ENCODE results near the gene ATP6V0E2.

Gene ATP6V0E2

GRCh38 chr7:149851449-149851848, 22.3 kb upstream of the ATP6V0E2 start:
- Histone ChIP-seq H3K4me3 (replicated peaks; ENCODE audit: insufficient read depth, low read length) (no peak overlapping the region), H3K27me3 (ENCODE audit: insufficient read depth, poor library complexity, severe bottlenecking) (no peaks in the 10 kb centered on the region), H3K27ac (replicated peaks) (no peak overlapping the region)
- no peak for TF ChIP-seq POLR2AphosphoS5 (IDR thresholded peaks at IDR 0.05; ENCODE audit: low read depth)
- no peak for DNase-seq (ENCODE audit: low read depth in 1 of 2, low spot score in 1 of 2)

- DNase-seq (ENCODE audit: low read depth in 1 of 2, low spot score in 1 of 2): no peak
- no peak overlapping the region for H3K4me3 ChIP-seq (replicated peaks; ENCODE audit: insufficient read depth, low read length)
- H3K27ac ChIP-seq (replicated peaks): no peak overlapping the region
- TF ChIP-seq GABPA (IDR thresholded peaks at IDR 0.05; ENCODE audit: low read depth) (no peak), POLR2AphosphoS5 (IDR thresholded peaks at IDR 0.05; ENCODE audit: low read depth) (no peak), SPI1 (IDR thresholded peaks at IDR 0.05; ENCODE audit: borderline replicate concordance, low read depth) (no peak)
- TF ChIP-seq, protein P1, sequence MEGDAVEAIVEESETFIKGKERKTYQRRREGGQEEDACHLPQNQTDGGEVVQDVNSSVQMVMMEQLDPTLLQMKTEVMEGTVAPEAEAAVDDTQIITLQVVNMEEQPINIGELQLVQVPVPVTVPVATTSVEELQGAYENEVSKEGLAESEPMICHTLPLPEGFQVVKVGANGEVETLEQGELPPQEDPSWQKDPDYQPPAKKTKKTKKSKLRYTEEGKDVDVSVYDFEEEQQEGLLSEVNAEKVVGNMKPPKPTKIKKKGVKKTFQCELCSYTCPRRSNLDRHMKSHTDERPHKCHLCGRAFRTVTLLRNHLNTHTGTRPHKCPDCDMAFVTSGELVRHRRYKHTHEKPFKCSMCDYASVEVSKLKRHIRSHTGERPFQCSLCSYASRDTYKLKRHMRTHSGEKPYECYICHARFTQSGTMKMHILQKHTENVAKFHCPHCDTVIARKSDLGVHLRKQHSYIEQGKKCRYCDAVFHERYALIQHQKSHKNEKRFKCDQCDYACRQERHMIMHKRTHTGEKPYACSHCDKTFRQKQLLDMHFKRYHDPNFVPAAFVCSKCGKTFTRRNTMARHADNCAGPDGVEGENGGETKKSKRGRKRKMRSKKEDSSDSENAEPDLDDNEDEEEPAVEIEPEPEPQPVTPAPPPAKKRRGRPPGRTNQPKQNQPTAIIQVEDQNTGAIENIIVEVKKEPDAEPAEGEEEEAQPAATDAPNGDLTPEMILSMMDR (IDR thresholded peaks at IDR 0.05; ENCODE audit: insufficient read depth, low read length): no peak
- TF ChIP-seq, protein P2, sequence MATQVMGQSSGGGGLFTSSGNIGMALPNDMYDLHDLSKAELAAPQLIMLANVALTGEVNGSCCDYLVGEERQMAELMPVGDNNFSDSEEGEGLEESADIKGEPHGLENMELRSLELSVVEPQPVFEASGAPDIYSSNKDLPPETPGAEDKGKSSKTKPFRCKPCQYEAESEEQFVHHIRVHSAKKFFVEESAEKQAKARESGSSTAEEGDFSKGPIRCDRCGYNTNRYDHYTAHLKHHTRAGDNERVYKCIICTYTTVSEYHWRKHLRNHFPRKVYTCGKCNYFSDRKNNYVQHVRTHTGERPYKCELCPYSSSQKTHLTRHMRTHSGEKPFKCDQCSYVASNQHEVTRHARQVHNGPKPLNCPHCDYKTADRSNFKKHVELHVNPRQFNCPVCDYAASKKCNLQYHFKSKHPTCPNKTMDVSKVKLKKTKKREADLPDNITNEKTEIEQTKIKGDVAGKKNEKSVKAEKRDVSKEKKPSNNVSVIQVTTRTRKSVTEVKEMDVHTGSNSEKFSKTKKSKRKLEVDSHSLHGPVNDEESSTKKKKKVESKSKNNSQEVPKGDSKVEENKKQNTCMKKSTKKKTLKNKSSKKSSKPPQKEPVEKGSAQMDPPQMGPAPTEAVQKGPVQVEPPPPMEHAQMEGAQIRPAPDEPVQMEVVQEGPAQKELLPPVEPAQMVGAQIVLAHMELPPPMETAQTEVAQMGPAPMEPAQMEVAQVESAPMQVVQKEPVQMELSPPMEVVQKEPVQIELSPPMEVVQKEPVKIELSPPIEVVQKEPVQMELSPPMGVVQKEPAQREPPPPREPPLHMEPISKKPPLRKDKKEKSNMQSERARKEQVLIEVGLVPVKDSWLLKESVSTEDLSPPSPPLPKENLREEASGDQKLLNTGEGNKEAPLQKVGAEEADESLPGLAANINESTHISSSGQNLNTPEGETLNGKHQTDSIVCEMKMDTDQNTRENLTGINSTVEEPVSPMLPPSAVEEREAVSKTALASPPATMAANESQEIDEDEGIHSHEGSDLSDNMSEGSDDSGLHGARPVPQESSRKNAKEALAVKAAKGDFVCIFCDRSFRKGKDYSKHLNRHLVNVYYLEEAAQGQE (IDR thresholded peaks at IDR 0.05; ENCODE audit: insufficient replicate concordance, low read depth): no peak
- H3K27me3 ChIP-seq (ENCODE audit: insufficient read depth, poor library complexity, severe bottlenecking): no peaks in the 10 kb centered on the region
Observed at GRCh38 chr7:149853157-149853556, 20.6 kb upstream of the ATP6V0E2 start.

DNA sequence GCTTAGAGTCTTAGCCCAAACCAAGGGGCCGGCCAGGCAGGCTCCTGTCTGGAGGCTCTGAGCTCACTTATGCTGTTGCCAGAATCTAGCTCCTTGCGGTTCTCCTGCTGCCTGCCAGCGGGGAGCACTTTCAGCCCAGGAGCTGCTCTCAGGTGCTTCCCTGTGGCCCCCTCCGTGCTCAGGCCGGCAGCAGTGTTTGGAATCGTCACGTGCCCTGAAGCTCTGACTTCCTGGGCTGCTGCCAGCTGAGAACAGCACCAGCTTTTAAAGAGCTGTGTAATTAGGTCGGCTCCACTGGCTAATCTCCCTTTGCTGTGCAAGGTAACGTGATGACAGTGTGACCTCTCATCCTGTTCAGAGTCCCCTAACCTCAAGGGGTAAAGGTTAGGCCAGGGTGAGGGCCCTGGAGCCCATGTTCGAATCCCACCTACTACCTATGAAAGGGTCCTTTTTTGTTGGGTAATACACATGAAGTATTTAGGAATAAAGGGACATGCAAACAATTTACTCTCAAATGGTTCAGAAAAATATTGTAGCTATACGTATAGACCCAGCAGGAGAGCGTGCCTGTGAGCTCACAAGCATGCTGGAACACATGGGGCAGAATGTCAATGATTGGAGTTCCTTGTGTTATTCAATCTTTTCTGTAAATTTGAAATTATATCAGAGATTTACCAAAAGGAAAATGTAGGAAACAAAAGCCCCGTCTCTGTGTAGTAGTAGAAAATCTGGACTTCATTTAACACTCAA, 19.0 kb upstream of the ATP6V0E2 start:
- no peak for DNase-seq (ENCODE audit: low read depth in 1 of 2, low spot score in 1 of 2)
- no peak overlapping the region for H3K4me3 ChIP-seq (replicated peaks; ENCODE audit: insufficient read depth, low read length)
- H3K27ac ChIP-seq (replicated peaks): no peak overlapping the region

GRCh38 chr7:149855361-149856305, 18.1 kb upstream of the ATP6V0E2 start:
- TF ChIP-seq, protein P2 (IDR thresholded peaks at IDR 0.05; ENCODE audit: insufficient replicate concordance, low read depth): no peak
- TF ChIP-seq POLR2AphosphoS5 (IDR thresholded peaks at IDR 0.05; ENCODE audit: low read depth): no peak
- no peak for TF ChIP-seq GABPA (IDR thresholded peaks at IDR 0.05; ENCODE audit: low read depth)
- TF ChIP-seq, protein P1 (IDR thresholded peaks at IDR 0.05; ENCODE audit: insufficient read depth, low read length): no peak
- TF ChIP-seq SPI1 (IDR thresholded peaks at IDR 0.05; ENCODE audit: borderline replicate concordance, low read depth): no peak
- DNase-seq (ENCODE audit: low read depth in 1 of 2, low spot score in 1 of 2): no peak

More for the DNA sequence above, 19.0 kb upstream of the ATP6V0E2 start:
- no peaks in the 10 kb centered on the region for H3K27me3 ChIP-seq (ENCODE audit: insufficient read depth, poor library complexity, severe bottlenecking)
- TF ChIP-seq SPI1 (IDR thresholded peaks at IDR 0.05; ENCODE audit: borderline replicate concordance, low read depth): no peak
- no peak for TF ChIP-seq POLR2AphosphoS5 (IDR thresholded peaks at IDR 0.05; ENCODE audit: low read depth)

More at GRCh38 chr7:149855361-149856305, 18.1 kb upstream of the ATP6V0E2 start:
- H3K27ac ChIP-seq (replicated peaks): no peak overlapping the region
- H3K27me3 ChIP-seq (ENCODE audit: insufficient read depth, poor library complexity, severe bottlenecking): no peaks in the 10 kb centered on the region
- H3K4me3 ChIP-seq (replicated peaks; ENCODE audit: insufficient read depth, low read length): no peak overlapping the region

Measured in HL-60 (cell line).